ENCODE results near the gene COLEC12. TPM values are rescaled to one million over a fixed set of nuclear protein-coding genes. Genes with fewer than 3 reads are reported as not detected.

The COLEC12 gene
- total and polyA plus RNA-seq, 2 donors (not counting 3 experiments of a cell fraction or from before 2014, with no cell fraction given) = 8.0 to 17.1 TPM

GRCh38 chr18:448116-448790, 52.2 kb downstream of the COLEC12 start:
- ChIA-PET CTCF (no interaction called here), POLR2A (no interaction called here)
- H3K4me3 ChIP-seq (replicated peaks in 1 of 3; ENCODE audit: insufficient read depth in 1 of 3, low read depth in 1 of 3, low read length in 3 of 3) = no peak overlapping the region
- peaks cover 5% of the 10 kb centered on the region for H3K4me1 ChIP-seq (ENCODE audit: control insufficient read depth, extremely low read depth, insufficient read depth, low read length)
- no peaks in the 10 kb centered on the region for H3K9me3 ChIP-seq (replicated peaks; ENCODE audit: control insufficient read depth, insufficient read depth, low read length)
- H3K27me3 ChIP-seq (ENCODE audit: control insufficient read depth in 2 of 2, insufficient read depth in 2 of 2, low read length in 2 of 2) = peaks cover 0 to under 1% of the 10 kb centered on the region in 2 experiments
- H3K9me1 ChIP-seq (replicated peaks; ENCODE audit: control insufficient read depth, extremely low read depth, insufficient read depth, low read length) = no peaks in the 10 kb centered on the region
- H3K9ac ChIP-seq (replicated peaks; ENCODE audit: extremely low read depth, insufficient read depth, low read length) = no peak overlapping the region
- intact Hi-C loops (cut with micrococcal nuclease) (no loop called here), dilution Hi-C loops (cut with MboI; ENCODE audit: extremely low pct_ligation_motif_present, low sequenced_read_pairs) (no loop called here)
- no TSS peak for BruUV-seq (replicated peaks)
- no peak overlapping the region for H3K27ac ChIP-seq (ENCODE audit: insufficient read depth, low read depth, low read length)
- TF ChIP-seq JUN (IDR thresholded peaks at IDR 0.05; ENCODE audit: borderline replicate concordance, insufficient read depth, insufficient read length, low read depth) = no peak
- no peak for TF ChIP-seq GATA2 (IDR thresholded peaks at IDR 0.05; ENCODE audit: insufficient read depth, insufficient read length, low read depth, low read length)
- no peak for TF ChIP-seq MYC (IDR thresholded peaks at IDR 0.05; ENCODE audit: low read depth, low read length)
- no peak for TF ChIP-seq EZH2 (IDR thresholded peaks at IDR 0.05; ENCODE audit: borderline replicate concordance, low read depth, low read length, severe bottlenecking)
- TF ChIP-seq POLR2AphosphoS5 (IDR thresholded peaks at IDR 0.05; ENCODE audit: insufficient read depth, low read depth, low read length) = no peak
- no peak for TF ChIP-seq CTCF (IDR thresholded peaks at IDR 0.05; ENCODE audit: extremely low read depth in 1 of 2, insufficient read depth in 1 of 2, low read depth in 1 of 2, low read length in 2 of 2)
- TF ChIP-seq POLR2A (IDR thresholded peaks at IDR 0.05; ENCODE audit: low read depth, low read length) = no peak
- no peak for TF ChIP-seq MAX (IDR thresholded peaks at IDR 0.05; ENCODE audit: insufficient read depth, insufficient read length)
- no peak for TF ChIP-seq FOS (IDR thresholded peaks at IDR 0.05; ENCODE audit: borderline replicate concordance, insufficient read depth, low read length)
- H3K79me2 ChIP-seq (ENCODE audit: control insufficient read depth, insufficient read depth, low read length) = no peaks in the 10 kb centered on the region
- H3K4me2 ChIP-seq (ENCODE audit: insufficient read depth, low read length) = no peak overlapping the region
- peaks cover 0 to 2% of the 10 kb centered on the region in 2 experiments for H3K36me3 ChIP-seq (ENCODE audit: control insufficient read depth in 2 of 2, extremely low read depth in 1 of 2, insufficient read depth in 2 of 2, low read length in 2 of 2)
- FAIRE-seq = no peak
- peak; percentile 77 for DNase-seq (ENCODE audit: low read depth, low spot score)
- H2AFZ ChIP-seq (ENCODE audit: low read depth, low read length) = peak overlapping the region; percentile 11
- no peaks in the 10 kb centered on the region for H4K20me1 ChIP-seq (replicated peaks; ENCODE audit: control insufficient read depth, extremely low read depth, insufficient read depth, low read length)
